Measurements from ENCODE around the gene SCAMP4.

- TF ChIP-seq USF2 (CRISPR knock-in tag; IDR thresholded peaks at IDR 0.05), result no peak
- TF ChIP-seq CHD2 (IDR thresholded peaks at IDR 0.05; ENCODE audit: low read depth, low read length), result no peak
- no peak for TF ChIP-seq ZNF239 (CRISPR knock-in tag; IDR thresholded peaks at IDR 0.05)
- TF ChIP-seq NRF1 (conservative IDR thresholded peaks at IDR 0.05 in 1 of 2, IDR thresholded peaks at IDR 0.05 in 1 of 2), result no peak
- TF ChIP-seq TCF7L2 (IDR thresholded peaks at IDR 0.05; ENCODE audit: low read depth, low read length), result no peak
- TF ChIP-seq TBL1XR1 (IDR thresholded peaks at IDR 0.05; ENCODE audit: low read length in 2 of 2), result no peak
- TF ChIP-seq E2F5 (CRISPR knock-in tag; IDR thresholded peaks at IDR 0.05), result no peak
- TF ChIP-seq ZNF644 (tag; IDR thresholded peaks at IDR 0.05; ENCODE audit: low read depth), result no peak
- no peak for TF ChIP-seq FOXK2 (conservative IDR thresholded peaks at IDR 0.05 in 1 of 2, IDR thresholded peaks at IDR 0.05 in 1 of 2; ENCODE audit: low read depth in 2 of 2)
- TF ChIP-seq RBM17 (IDR thresholded peaks at IDR 0.05; ENCODE audit: borderline replicate concordance, low read depth, low read length), result no peak
- TF ChIP-seq PRDM10 (IDR thresholded peaks at IDR 0.05; ENCODE audit: partially characterized antibody), result no peak
- no peak for TF ChIP-seq HBP1 (CRISPR knock-in tag; IDR thresholded peaks at IDR 0.05)
- no peak for TF ChIP-seq BCLAF1 (IDR thresholded peaks at IDR 0.05; ENCODE audit: borderline replicate concordance in 1 of 2, control insufficient read depth in 1 of 2, low read depth in 2 of 2, low read length in 1 of 2)
- no peak for TF ChIP-seq ATF3 (IDR thresholded peaks at IDR 0.05)
- TF ChIP-seq ATF3 (CRISPR knock-in tag; conservative IDR thresholded peaks at IDR 0.05), result no peak
Measured at GRCh38 chr19:1859331-1859781, 45.8 kb upstream of the SCAMP4 start.

All from K562 (cell line).